Body of pancreas (tissue), 4 donors: ENCODE measurements around the gene FOXP3.

Source experiments
- POLR2A ChIP-seq, 3 donors: fragments of 450-650 bp; IDR thresholded peaks; one replicate each; pipeline ENCODE4 v1.6.1; 2016; ENCODE audit warnings: antibody characterized with exemption in 3 of 3, mild to moderate bottlenecking in 2 of 3
- TF ChIP-seq, protein P1 (sequence below), 7 experiments: fragments of 450-650 bp in 4 of 7; fragments of 200-600 bp in 3 of 7; sonication (generic) in 3 of 7; IDR thresholded peaks; one replicate each; pipeline ENCODE4 v1.5.1; 2016 to 2019; ENCODE audit warnings: antibody characterized with exemption in 7 of 7

- TF ChIP-seq, protein P1, sequence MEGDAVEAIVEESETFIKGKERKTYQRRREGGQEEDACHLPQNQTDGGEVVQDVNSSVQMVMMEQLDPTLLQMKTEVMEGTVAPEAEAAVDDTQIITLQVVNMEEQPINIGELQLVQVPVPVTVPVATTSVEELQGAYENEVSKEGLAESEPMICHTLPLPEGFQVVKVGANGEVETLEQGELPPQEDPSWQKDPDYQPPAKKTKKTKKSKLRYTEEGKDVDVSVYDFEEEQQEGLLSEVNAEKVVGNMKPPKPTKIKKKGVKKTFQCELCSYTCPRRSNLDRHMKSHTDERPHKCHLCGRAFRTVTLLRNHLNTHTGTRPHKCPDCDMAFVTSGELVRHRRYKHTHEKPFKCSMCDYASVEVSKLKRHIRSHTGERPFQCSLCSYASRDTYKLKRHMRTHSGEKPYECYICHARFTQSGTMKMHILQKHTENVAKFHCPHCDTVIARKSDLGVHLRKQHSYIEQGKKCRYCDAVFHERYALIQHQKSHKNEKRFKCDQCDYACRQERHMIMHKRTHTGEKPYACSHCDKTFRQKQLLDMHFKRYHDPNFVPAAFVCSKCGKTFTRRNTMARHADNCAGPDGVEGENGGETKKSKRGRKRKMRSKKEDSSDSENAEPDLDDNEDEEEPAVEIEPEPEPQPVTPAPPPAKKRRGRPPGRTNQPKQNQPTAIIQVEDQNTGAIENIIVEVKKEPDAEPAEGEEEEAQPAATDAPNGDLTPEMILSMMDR (IDR thresholded peaks at IDR 0.05), result no peak
- no peak for TF ChIP-seq POLR2A (IDR thresholded peaks at IDR 0.05)
These were observed 14.4 kb downstream of the FOXP3 start for GRCh38 chrX:49250066-49250465.
